ENCODE results near the gene MAP3K6. TPM values are rescaled to one million over a fixed set of nuclear protein-coding genes. Genes with fewer than 3 reads are reported as not detected.

MAP3K6 gene
- total and polyA plus RNA-seq, 2 of the 13 experiments (the other 11 are each of a cell fraction or from before 2014, with no cell fraction given), result 2.7 to 3.2 TPM

DNA sequence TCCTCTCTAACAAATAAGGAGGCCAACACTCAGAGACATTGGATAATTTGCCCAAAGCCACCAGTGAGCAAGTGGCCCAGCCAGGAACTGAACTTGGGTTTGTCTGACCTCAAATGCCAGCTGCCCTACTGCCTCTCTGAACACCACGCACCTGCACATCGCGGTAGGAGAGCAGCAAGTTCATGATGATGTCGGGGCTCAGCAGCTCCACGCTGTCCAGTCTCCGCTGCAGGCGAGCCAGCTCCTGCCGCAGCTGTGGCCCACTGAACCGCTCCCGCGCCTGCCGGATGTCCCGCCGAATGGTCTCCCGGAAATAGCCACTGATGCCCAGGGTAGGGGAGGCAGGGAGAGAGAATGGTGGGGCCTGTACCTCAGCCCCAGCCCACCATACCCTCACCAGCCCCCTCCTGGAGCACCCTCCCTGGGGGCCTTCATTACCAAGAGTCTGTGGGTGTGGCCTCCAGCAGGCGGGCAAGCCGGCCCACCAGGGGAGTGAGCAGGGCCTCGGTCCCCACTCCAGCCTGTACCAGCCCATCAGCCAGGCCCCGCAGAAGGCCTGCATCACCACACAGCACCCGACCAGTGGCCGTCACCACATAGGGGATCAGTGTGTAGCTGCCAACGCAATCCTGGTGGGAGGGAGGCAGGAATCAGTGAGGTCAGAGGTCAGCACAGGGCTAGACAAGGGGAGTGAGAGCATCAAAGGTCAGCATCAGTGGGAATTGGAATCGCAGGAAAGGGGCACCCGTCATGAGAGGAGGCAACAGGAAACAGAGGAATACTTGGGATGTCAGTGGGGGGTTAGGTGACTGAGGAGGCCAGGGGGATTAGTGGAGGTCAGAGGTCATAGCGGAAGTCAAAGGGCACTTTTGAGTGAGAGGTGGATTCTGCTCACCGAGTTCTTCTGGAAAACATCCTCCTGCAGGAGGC, 2.7 kb downstream of the MAP3K6 start (continued):
- TF ChIP-seq, protein P1, sequence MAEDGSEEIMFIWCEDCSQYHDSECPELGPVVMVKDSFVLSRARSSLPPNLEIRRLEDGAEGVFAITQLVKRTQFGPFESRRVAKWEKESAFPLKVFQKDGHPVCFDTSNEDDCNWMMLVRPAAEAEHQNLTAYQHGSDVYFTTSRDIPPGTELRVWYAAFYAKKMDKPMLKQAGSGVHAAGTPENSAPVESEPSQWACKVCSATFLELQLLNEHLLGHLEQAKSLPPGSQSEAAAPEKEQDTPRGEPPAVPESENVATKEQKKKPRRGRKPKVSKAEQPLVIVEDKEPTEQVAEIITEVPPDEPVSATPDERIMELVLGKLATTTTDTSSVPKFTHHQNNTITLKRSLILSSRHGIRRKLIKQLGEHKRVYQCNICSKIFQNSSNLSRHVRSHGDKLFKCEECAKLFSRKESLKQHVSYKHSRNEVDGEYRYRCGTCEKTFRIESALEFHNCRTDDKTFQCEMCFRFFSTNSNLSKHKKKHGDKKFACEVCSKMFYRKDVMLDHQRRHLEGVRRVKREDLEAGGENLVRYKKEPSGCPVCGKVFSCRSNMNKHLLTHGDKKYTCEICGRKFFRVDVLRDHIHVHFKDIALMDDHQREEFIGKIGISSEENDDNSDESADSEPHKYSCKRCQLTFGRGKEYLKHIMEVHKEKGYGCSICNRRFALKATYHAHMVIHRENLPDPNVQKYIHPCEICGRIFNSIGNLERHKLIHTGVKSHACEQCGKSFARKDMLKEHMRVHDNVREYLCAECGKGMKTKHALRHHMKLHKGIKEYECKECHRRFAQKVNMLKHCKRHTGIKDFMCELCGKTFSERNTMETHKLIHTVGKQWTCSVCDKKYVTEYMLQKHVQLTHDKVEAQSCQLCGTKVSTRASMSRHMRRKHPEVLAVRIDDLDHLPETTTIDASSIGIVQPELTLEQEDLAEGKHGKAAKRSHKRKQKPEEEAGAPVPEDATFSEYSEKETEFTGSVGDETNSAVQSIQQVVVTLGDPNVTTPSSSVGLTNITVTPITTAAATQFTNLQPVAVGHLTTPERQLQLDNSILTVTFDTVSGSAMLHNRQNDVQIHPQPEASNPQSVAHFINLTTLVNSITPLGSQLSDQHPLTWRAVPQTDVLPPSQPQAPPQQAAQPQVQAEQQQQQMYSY (CRISPR knock-in tag; IDR thresholded peaks at IDR 0.05), result no peak
- TF ChIP-seq, protein P2, sequence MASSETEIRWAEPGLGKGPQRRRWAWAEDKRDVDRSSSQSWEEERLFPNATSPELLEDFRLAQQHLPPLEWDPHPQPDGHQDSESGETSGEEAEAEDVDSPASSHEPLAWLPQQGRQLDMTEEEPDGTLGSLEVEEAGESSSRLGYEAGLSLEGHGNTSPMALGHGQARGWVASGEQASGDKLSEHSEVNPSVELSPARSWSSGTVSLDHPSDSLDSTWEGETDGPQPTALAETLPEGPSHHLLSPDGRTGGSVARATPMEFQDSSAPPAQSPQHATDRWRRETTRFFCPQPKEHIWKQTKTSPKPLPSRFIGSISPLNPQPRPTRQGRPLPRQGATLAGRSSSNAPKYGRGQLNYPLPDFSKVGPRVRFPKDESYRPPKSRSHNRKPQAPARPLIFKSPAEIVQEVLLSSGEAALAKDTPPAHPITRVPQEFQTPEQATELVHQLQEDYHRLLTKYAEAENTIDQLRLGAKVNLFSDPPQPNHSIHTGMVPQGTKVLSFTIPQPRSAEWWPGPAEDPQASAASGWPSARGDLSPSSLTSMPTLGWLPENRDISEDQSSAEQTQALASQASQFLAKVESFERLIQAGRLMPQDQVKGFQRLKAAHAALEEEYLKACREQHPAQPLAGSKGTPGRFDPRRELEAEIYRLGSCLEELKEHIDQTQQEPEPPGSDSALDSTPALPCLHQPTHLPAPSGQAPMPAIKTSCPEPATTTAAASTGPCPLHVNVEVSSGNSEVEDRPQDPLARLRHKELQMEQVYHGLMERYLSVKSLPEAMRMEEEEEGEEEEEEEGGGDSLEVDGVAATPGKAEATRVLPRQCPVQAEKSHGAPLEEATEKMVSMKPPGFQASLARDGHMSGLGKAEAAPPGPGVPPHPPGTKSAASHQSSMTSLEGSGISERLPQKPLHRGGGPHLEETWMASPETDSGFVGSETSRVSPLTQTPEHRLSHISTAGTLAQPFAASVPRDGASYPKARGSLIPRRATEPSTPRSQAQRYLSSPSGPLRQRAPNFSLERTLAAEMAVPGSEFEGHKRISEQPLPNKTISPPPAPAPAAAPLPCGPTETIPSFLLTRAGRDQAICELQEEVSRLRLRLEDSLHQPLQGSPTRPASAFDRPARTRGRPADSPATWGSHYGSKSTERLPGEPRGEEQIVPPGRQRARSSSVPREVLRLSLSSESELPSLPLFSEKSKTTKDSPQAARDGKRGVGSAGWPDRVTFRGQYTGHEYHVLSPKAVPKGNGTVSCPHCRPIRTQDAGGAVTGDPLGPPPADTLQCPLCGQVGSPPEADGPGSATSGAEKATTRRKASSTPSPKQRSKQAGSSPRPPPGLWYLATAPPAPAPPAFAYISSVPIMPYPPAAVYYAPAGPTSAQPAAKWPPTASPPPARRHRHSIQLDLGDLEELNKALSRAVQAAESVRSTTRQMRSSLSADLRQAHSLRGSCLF (CRISPR knock-in tag; IDR thresholded peaks at IDR 0.05; ENCODE audit: borderline replicate concordance), result no peak
- TF ChIP-seq MTA3 (CRISPR knock-in tag; IDR thresholded peaks at IDR 0.05), result no peak
- TF ChIP-seq CCAR2 (optimal IDR thresholded peaks at IDR 0.05; ENCODE audit: low read depth, low read length), result no peak
- 0 out of 2 replicates have a peak, but pooled peaks have one; percentile 30 for TF ChIP-seq HNF4G (IDR thresholded peaks at IDR 0.05; ENCODE audit: borderline replicate concordance, low read depth, low read length)
- TF ChIP-seq HNF4G (CRISPR knock-in tag; IDR thresholded peaks at IDR 0.05; ENCODE audit: borderline replicate concordance, low read depth), result no peak
- TF ChIP-seq, protein P3, sequence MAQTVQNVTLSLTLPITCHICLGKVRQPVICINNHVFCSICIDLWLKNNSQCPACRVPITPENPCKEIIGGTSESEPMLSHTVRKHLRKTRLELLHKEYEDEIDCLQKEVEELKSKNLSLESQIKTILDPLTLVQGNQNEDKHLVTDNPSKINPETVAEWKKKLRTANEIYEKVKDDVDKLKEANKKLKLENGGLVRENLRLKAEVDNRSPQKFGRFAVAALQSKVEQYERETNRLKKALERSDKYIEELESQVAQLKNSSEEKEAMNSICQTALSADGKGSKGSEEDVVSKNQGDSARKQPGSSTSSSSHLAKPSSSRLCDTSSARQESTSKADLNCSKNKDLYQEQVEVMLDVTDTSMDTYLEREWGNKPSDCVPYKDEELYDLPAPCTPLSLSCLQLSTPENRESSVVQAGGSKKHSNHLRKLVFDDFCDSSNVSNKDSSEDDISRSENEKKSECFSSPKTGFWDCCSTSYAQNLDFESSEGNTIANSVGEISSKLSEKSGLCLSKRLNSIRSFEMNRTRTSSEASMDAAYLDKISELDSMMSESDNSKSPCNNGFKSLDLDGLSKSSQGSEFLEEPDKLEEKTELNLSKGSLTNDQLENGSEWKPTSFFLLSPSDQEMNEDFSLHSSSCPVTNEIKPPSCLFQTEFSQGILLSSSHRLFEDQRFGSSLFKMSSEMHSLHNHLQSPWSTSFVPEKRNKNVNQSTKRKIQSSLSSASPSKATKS (CRISPR knock-in tag; IDR thresholded peaks at IDR 0.05), result no peak
- TF ChIP-seq SCMH1 (CRISPR knock-in tag; IDR thresholded peaks at IDR 0.05; ENCODE audit: borderline replicate concordance), result no peak
- TF ChIP-seq ZNF235 (CRISPR knock-in tag; IDR thresholded peaks at IDR 0.05; ENCODE audit: borderline replicate concordance), result no peak
- no peak for TF ChIP-seq ZBTB1 (CRISPR knock-in tag; IDR thresholded peaks at IDR 0.05; ENCODE audit: borderline replicate concordance)
